ENCODE results near the gene AGRN.

AGRN gene

GRCh38 chr1:1040004-1040991 is 20.4 kb downstream of the AGRN start:
- peak; percentile 65 for DNase-seq

- DNase-seq: no peak
Observed at GRCh38 chr1:1041092-1041523, 21.2 kb downstream of the AGRN start.

- DNase-seq: no peak
Observed at GRCh38 chr1:1041873-1042272, 22.0 kb downstream of the AGRN start.

GRCh38 chr1:1042835-1043234 is 22.9 kb downstream of the AGRN start:
- DNase-seq: no peak

- no peak for DNase-seq
Observed at GRCh38 chr1:1043411-1043810, 23.5 kb downstream of the AGRN start.

- no peak for DNase-seq
Observed at GRCh38 chr1:1043921-1044320, 24.0 kb downstream of the AGRN start.

GRCh38 chr1:1044455-1045078 is 24.6 kb downstream of the AGRN start:
- DNase-seq: no peak

GRCh38 chr1:1045129-1045528 is 25.2 kb downstream of the AGRN start:
- DNase-seq: no peak

- no peak for DNase-seq
Observed at GRCh38 chr1:1046243-1046642, 26.3 kb downstream of the AGRN start.

- no peak for DNase-seq
Observed at GRCh38 chr1:1046767-1047166, 26.8 kb downstream of the AGRN start.

GRCh38 chr1:1047407-1047806 is 27.5 kb downstream of the AGRN start:
- no peak for DNase-seq

GRCh38 chr1:1047963-1048362 is 28.0 kb downstream of the AGRN start:
- no peak for DNase-seq

GRCh38 chr1:1048765-1049164 is 28.8 kb downstream of the AGRN start:
- DNase-seq: no peak

GRCh38 chr1:1049318-1050165 is 29.6 kb downstream of the AGRN start:
- DNase-seq: no peak

GRCh38 chr1:1050577-1051052 is 30.7 kb downstream of the AGRN start:
- DNase-seq: no peak

GRCh38 chr1:1051127-1051810 is 31.3 kb downstream of the AGRN start:
- no peak for DNase-seq

- DNase-seq: no peak
Observed at GRCh38 chr1:1052003-1052840, 32.3 kb downstream of the AGRN start.

- no peak for DNase-seq
Observed at GRCh38 chr1:1053022-1053421, 33.1 kb downstream of the AGRN start.

GRCh38 chr1:1053682-1054081 is 33.8 kb downstream of the AGRN start:
- no peak for DNase-seq

- DNase-seq: no peak
Observed at GRCh38 chr1:1054099-1054700, 34.3 kb downstream of the AGRN start.

- no peak for DNase-seq
Observed at GRCh38 chr1:1054971-1055370, 35.1 kb downstream of the AGRN start.

All from stimulated activated CD4-positive, alpha-beta T cell treated with anti-CD3 and anti-CD28 coated beads, Interleukin-4, amount 100 ng/mL, for 24 hours (primary cell).